A549 (cell line): Measurements from ENCODE around the gene TMEM238. TPM values are rescaled to one million over a fixed set of nuclear protein-coding genes. Genes with fewer than 3 reads are reported as not detected.

ENCODE experiments used
- ATAC-seq, 2 experiments: fragments of 200-7000 bp in 1 of 2; fragments of >200 bp in 1 of 2; cut with Nextera tagmentation in 1 of 2; cut with Tn5 transposase in 1 of 2; 3 replicates each; pipeline versions ENCODE4 v1.8.0 to v1.9.1; 2018 to 2020; ENCODE audit warnings: mild to moderate bottlenecking in 1 of 2, moderate library complexity in 1 of 2
- CTCF ChIA-PET: fragments of 300-600 bp; sonication (Branson Sonifier 250); formaldehyde crosslinking; extraction: SDS; loops from one replicate; lab custom pipeline; 2021; ENCODE audit warnings: antibody characterized with exemption, inconsistent platforms; lab: Yijun Ruan, JAX
- POLR2A ChIA-PET: fragments of 350-600 bp; formaldehyde crosslinking; extraction: SDS; loops from one replicate; lab custom pipeline; 2021; ENCODE audit warnings: antibody characterized with exemption, inconsistent platforms; lab: Yijun Ruan, JAX
- DNase-seq, 2 experiments: peaks; one replicate each; pipeline versions ENCODE4 v3.0.0 to v3.0.0-alpha.2; 2011 to 2016; ENCODE audit warnings: low read depth in 1 of 2, low spot score in 1 of 2
- FAIRE-seq: peaks from 2 replicates; lab custom pipeline; 2011; peaks lifted over from hg19 to GRCh38; lab: Jason Lieb, UNC
- H3K27ac ChIP-seq, 2 experiments: fragments of >200 bp; sonication (Bioruptor Twin); formaldehyde crosslinking; 3 replicates each; pipeline ENCODE4 v1.5.1; 2016 to 2017
- H3K4me1 ChIP-seq: fragments of >200 bp; sonication (Bioruptor Twin); formaldehyde crosslinking; 3 replicates; pipeline ENCODE4 v1.6.1; 2016
- H3K4me2 ChIP-seq: fragments of >200 bp; sonication (Bioruptor Twin); formaldehyde crosslinking; 3 replicates; pipeline ENCODE4 v1.6.1; 2016
- H3K4me3 ChIP-seq: fragments of >200 bp; sonication (Bioruptor Twin); formaldehyde crosslinking; 3 replicates; pipeline ENCODE4 v1.5.1; 2016
- H3K9me3 ChIP-seq: fragments of >200 bp; sonication (Bioruptor Twin); formaldehyde crosslinking; 3 replicates; pipeline ENCODE4 v1.6.1; 2016
- CHD2 ChIP-seq: fragments of 150-350 bp; IDR thresholded peaks from 2 replicates; pipeline ENCODE4 v1.6.1; 2014; ENCODE audit warnings: low read length; ENCODE audit not compliant: partially characterized antibody
- CHD4 ChIP-seq: fragments of 200-600 bp; sonication (generic); IDR thresholded peaks from 2 replicates; pipeline ENCODE4 v1.6.1; 2016; ENCODE audit warnings: antibody characterized with exemption, mild to moderate bottlenecking, borderline replicate concordance
- EP300 ChIP-seq, 2 experiments: fragments of >200 bp; sonication (Bioruptor Twin); formaldehyde crosslinking; IDR thresholded peaks; 2 replicates in 1 of 2; 3 replicates in 1 of 2; pipeline ENCODE4 v1.6.1; 2016 to 2017
- ESRRA ChIP-seq: fragments of 150-350 bp; IDR thresholded peaks from 2 replicates; pipeline ENCODE4 v1.6.1; 2014; ENCODE audit warnings: mild to moderate bottlenecking, low read length, borderline replicate concordance
- FOSL2 ChIP-seq, 2 experiments: fragments of 450-650 bp in 1 of 2; fragments of >200 bp in 1 of 2; sonication (Bioruptor Twin) in 1 of 2; formaldehyde crosslinking; IDR thresholded peaks; 2 replicates each; pipeline versions ENCODE4 v1.5.0 to v1.6.1; 2016 to 2020; ENCODE audit warnings: mild to moderate bottlenecking in 1 of 2, moderate library complexity in 1 of 2
- HDAC2 ChIP-seq: fragments of 200-600 bp; sonication (generic); IDR thresholded peaks from 2 replicates; pipeline ENCODE4 v1.6.1; 2016
- HEYL ChIP-seq: fragments of 250-450 bp; sonication (Bioruptor Pico); IDR thresholded peaks from 2 replicates; pipeline ENCODE4 v1.8.0; 2021; ENCODE audit warnings: mild to moderate bottlenecking, moderate library complexity
- JUN ChIP-seq, 2 experiments: fragments of >200 bp; sonication (Bioruptor Twin); formaldehyde crosslinking; IDR thresholded peaks; 2 replicates in 1 of 2; 3 replicates in 1 of 2; pipeline ENCODE4 v1.6.1; 2016 to 2017
- KDM1A ChIP-seq: fragments of 200-600 bp; sonication (generic); IDR thresholded peaks from 2 replicates; pipeline ENCODE4 v1.6.1; 2016; ENCODE audit warnings: low read depth, mild to moderate bottlenecking
- MAFK ChIP-seq: fragments of 450-650 bp; IDR thresholded peaks from 2 replicates; pipeline ENCODE4 v1.6.1; 2014; ENCODE audit not compliant: partially characterized antibody
- POLR2A ChIP-seq: IDR thresholded peaks from 2 replicates; pipeline ENCODE4 v1.6.1; 2012; ENCODE audit warnings: mild to moderate bottlenecking, low read length
- RNF2 ChIP-seq: fragments of 200-600 bp; sonication (generic); IDR thresholded peaks from 2 replicates; pipeline ENCODE4 v1.6.1; 2016; ENCODE audit warnings: low read depth, mild to moderate bottlenecking, antibody characterized with exemption, moderate library complexity, borderline replicate concordance
- SMC3 ChIP-seq: fragments of >200 bp; sonication (Bioruptor Twin); formaldehyde crosslinking; IDR thresholded peaks from 3 replicates; pipeline ENCODE4 v1.6.1; 2018; ENCODE audit warnings: inconsistent platforms
- SREBF2 ChIP-seq: fragments of 450-650 bp; IDR thresholded peaks from 2 replicates; pipeline ENCODE4 v1.6.1; 2014; ENCODE audit warnings: mild to moderate bottlenecking, moderate library complexity
- ZC3H11A ChIP-seq: fragments of 450-650 bp; IDR thresholded peaks from 2 replicates; pipeline ENCODE4 v1.6.1; 2014; ENCODE audit warnings: antibody characterized with exemption, mild to moderate bottlenecking
- WGBS: methylation state at CpG from one replicate; pipeline ENCODE4 v1.1.6; 2017; ENCODE audit errors: missing lambda C conversion rate; 5-methylcytosine and 5-hydroxymethylcytosine counted together
- polyA minus RNA-seq: library from RNA; depleted of rRNA, polyadenylated mRNA; stranded (reverse); fragments of >200 nt; gene quantifications from 2 replicates; pipeline ENCODE4 v1.2.3, GENCODE V29; 2011; rRNA and poly(A)+ RNA removed
- polyA plus RNA-seq, 4 experiments: library from polyadenylated mRNA; depleted of rRNA in 3 of 4; stranded (reverse); fragments of >200 nt; fragmentation: RNase III in 1 of 4; extraction: RNeasy Plus Mini Kit Qiagen cat#74134 plus additional on column Dnase treatment in 1 of 4; gene quantifications; 2 replicates in 3 of 4; 3 replicates in 1 of 4; pipeline ENCODE4 v1.2.3, GENCODE V29; 2011 to 2017
- TF ChIP-seq, protein P1 (sequence below): fragments of 450-650 bp; IDR thresholded peaks from 2 replicates; pipeline ENCODE4 v1.6.1; 2014; ENCODE audit warnings: antibody characterized with exemption
- TF ChIP-seq, protein P2 (sequence below): fragments of 150-350 bp; IDR thresholded peaks from 2 replicates; pipeline ENCODE4 v1.6.1; 2014; ENCODE audit warnings: low read depth, mild to moderate bottlenecking, low read length
- TF ChIP-seq, protein P3 (sequence below): fragments of >200 bp; sonication (Bioruptor Twin); formaldehyde crosslinking; IDR thresholded peaks from 3 replicates; pipeline ENCODE4 v1.5.1; 2016
- TF ChIP-seq, protein P4 (sequence below): fragments of >200 bp; sonication (Bioruptor Twin); formaldehyde crosslinking; IDR thresholded peaks from 3 replicates; pipeline ENCODE4 v1.6.1; 2016
- TF ChIP-seq, protein P5 (sequence below): fragments of >200 bp; sonication (Bioruptor Twin); formaldehyde crosslinking; IDR thresholded peaks from 2 replicates; pipeline ENCODE4 v1.6.1; 2016
- TF ChIP-seq, protein P6 (sequence below): fragments of 250-450 bp; sonication (Bioruptor Pico); IDR thresholded peaks from 2 replicates; pipeline ENCODE4 v1.5.0; 2021; ENCODE audit warnings: mild to moderate bottlenecking, moderate library complexity, borderline replicate concordance
- TF ChIP-seq, protein P7 (sequence below): IDR thresholded peaks from 2 replicates; pipeline ENCODE4 v1.6.1; 2012

TMEM238 gene, protein sequence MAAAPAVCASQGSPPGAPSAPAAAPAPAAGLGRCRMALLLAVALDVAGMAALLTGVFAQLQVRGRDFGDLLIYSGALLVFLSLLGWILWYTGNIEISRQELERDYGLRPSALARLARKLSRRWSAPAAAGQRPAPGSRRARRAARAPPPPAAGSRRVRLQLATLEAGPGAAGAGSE
- 0.37 and 0.70 TPM in 2 replicates for polyA plus RNA-seq (2011; rRNA removed)
- 2.0 and 2.9 TPM in 2 replicates for polyA plus RNA-seq (2012; cell fraction: cytosol; rRNA removed)
- polyA plus RNA-seq (2012; cell fraction: nucleus; rRNA removed) = 1.8 and 4.0 TPM in 2 replicates
- polyA plus RNA-seq (2017; fragmentation: RNase III; extraction: RNeasy Plus Mini Kit Qiagen cat#74134 plus additional on column Dnase treatment) = 2.5 to 3.6 TPM (median 2.7 TPM) in 3 replicates
- polyA minus RNA-seq = 0.37 and 0.44 TPM in 2 replicates

DNA sequence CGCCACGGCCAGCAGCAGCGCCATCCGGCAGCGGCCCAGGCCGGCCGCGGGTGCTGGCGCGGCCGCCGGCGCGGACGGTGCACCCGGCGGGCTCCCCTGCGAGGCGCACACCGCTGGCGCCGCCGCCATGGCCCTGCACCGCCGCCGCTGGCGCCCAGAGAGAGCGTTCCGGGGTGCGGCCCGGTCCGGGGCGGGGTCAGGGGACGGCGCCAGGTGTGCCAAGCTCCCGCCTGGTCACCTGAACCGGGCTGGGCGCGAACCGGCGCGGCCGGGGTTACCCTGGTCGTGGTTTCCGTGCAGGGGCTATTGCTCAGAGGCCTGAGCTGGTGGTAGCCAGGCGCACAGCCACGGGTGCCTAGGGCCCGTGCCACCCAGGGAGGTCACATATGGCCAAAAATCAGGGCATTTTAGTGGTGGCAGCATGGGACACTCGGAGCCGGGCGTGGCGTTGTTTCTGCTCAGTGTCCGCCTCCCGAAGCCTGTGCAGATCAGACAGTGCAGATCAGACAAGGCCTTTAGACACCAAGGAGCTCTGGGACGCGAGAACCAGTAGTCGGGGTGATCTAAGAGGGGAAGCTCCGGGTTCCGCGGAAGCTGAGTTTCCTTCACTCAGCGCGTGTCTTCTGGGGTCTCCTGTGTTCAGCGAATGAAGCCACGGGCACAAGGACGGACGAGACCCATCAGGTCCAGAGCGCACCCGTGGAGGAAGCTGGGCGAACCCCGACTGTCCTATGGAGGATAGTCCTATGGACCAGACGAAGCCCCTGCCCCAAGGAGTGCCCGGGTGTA is at the start of gene TMEM238:
Gene TMEM238 (minus strand): TSS at position 162 of the 789 bp plus-strand sequence. CDS start 33 bp downstream, at position 129.
- peak; percentile 1 to 32; a peak in 4 of 6 replicates for ATAC-seq
- no peak for FAIRE-seq
- DNase-seq = no peak
- Histone ChIP-seq H3K27ac (peak within 1 kb of the TSS; percentile 89 to 99), H3K4me2 (peak within 1 kb of the TSS; percentile 92), H3K4me3 (peak within 1 kb of the TSS; percentile 89), H3K9me3 (peaks cover 6% of the 10 kb centered on the region; the same call in 2 of the 3 replicates), H3K4me1 (peaks cover 40% of the 10 kb centered on the region)
- POLR2A ChIA-PET = interaction anchor here (0.8 to 4.5 kb wide), 19 partner anchors 9 to 243 kb away, joined by 3 to 47 read pairs (median 5); partner anchors contain the start of genes BRSK1, HSPBP1, IL11 and KMT5C
- TF ChIP-seq RNF2 (0 out of 2 replicates have a peak, but pooled peaks have one; percentile 18), ZC3H11A (no peak), JUN (IDR thresholded peaks at IDR 0.05) (peak; percentile 30 to 47; a peak in 3 of 5 replicates), POLR2A (peak; percentile 25)
- TF ChIP-seq, protein P1, sequence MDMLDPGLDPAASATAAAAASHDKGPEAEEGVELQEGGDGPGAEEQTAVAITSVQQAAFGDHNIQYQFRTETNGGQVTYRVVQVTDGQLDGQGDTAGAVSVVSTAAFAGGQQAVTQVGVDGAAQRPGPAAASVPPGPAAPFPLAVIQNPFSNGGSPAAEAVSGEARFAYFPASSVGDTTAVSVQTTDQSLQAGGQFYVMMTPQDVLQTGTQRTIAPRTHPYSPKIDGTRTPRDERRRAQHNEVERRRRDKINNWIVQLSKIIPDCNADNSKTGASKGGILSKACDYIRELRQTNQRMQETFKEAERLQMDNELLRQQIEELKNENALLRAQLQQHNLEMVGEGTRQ = no peak
- TF ChIP-seq, protein P2, sequence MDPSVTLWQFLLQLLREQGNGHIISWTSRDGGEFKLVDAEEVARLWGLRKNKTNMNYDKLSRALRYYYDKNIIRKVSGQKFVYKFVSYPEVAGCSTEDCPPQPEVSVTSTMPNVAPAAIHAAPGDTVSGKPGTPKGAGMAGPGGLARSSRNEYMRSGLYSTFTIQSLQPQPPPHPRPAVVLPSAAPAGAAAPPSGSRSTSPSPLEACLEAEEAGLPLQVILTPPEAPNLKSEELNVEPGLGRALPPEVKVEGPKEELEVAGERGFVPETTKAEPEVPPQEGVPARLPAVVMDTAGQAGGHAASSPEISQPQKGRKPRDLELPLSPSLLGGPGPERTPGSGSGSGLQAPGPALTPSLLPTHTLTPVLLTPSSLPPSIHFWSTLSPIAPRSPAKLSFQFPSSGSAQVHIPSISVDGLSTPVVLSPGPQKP = no peak
- TF ChIP-seq, protein P3, sequence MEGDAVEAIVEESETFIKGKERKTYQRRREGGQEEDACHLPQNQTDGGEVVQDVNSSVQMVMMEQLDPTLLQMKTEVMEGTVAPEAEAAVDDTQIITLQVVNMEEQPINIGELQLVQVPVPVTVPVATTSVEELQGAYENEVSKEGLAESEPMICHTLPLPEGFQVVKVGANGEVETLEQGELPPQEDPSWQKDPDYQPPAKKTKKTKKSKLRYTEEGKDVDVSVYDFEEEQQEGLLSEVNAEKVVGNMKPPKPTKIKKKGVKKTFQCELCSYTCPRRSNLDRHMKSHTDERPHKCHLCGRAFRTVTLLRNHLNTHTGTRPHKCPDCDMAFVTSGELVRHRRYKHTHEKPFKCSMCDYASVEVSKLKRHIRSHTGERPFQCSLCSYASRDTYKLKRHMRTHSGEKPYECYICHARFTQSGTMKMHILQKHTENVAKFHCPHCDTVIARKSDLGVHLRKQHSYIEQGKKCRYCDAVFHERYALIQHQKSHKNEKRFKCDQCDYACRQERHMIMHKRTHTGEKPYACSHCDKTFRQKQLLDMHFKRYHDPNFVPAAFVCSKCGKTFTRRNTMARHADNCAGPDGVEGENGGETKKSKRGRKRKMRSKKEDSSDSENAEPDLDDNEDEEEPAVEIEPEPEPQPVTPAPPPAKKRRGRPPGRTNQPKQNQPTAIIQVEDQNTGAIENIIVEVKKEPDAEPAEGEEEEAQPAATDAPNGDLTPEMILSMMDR = no peak; the same call in 2 of the 3 replicates
- TF ChIP-seq, protein P4, sequence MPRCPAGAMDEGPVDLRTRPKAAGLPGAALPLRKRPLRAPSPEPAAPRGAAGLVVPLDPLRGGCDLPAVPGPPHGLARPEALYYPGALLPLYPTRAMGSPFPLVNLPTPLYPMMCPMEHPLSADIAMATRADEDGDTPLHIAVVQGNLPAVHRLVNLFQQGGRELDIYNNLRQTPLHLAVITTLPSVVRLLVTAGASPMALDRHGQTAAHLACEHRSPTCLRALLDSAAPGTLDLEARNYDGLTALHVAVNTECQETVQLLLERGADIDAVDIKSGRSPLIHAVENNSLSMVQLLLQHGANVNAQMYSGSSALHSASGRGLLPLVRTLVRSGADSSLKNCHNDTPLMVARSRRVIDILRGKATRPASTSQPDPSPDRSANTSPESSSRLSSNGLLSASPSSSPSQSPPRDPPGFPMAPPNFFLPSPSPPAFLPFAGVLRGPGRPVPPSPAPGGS = 0 out of 3 replicates have a peak, but pooled peaks have one; percentile 65
- TF ChIP-seq, all 56 proteins: peak for 4
- CTCF ChIA-PET = interaction anchor here (0.6 to 3.2 kb wide), 50 partner anchors 9 to 248 kb away, joined by 3 to 62 read pairs (median 6); partner anchors contain the start of genes DNAAF3, GARIN5B, HSPBP1 and IL11
- WGBS = 43% methylated on average over 38 of the region's 72 CpGs

DNA sequence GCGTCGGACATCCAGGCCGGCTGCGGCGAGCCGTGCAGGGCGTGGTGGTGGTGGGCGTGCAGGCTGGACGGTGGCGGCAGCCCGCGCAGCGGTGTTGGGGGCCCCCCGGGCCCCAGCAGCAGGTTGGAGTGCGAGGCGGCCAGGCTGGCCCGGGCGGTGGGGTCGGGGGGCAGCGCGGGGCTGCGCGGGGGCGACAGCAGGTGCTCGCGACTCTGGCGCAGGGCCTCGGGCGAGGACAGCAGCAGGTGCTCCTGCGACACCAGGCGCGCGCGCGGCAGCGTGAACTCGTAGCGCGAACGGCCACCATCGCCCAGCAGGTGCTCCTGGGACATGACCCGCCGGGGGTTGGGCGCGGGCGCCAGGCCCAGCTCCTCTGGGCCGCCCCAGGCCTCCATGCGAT is 49.2 kb upstream of the TMEM238 start:
- no peak for ATAC-seq
- H3K9me3 ChIP-seq = peaks cover 3% of the 10 kb centered on the region; the same call in 1 of the 3 replicates
- no peak for FAIRE-seq
- 0 out of 3 replicates have a peak, but pooled peaks cover 3% of the 10 kb centered on the region for H3K4me1 ChIP-seq
- ChIA-PET POLR2A (no interaction called here), CTCF (interaction anchor here (0.6 to 1.5 kb wide), 2 partner anchors 15 to 1488 kb away, joined by 3 to 5 read pairs; no protein-coding TSS in a partner anchor)
- WGBS = 71% methylated on average over 29 of the region's 48 CpGs
- H3K27ac ChIP-seq = no peak overlapping the region
- H3K4me2 ChIP-seq = no peak overlapping the region
- H3K4me3 ChIP-seq = no peak overlapping the region
- DNase-seq = no peak
- TF ChIP-seq CHD2 (no peak), KDM1A (no peak), ZC3H11A (no peak), HDAC2 (no peak), CHD4 (no peak), FOSL2 (IDR thresholded peaks at IDR 0.05) (no peak), FOSL2 (CRISPR knock-in tag; IDR thresholded peaks at IDR 0.05) (no peak), SMC3 (no peak), EP300 (IDR thresholded peaks at IDR 0.05) (no peak), HEYL (CRISPR knock-in tag) (no peak), MAFK (no peak), SREBF2 (no peak), ESRRA (no peak)
- TF ChIP-seq, protein P4 = no peak
- TF ChIP-seq, protein P5, sequence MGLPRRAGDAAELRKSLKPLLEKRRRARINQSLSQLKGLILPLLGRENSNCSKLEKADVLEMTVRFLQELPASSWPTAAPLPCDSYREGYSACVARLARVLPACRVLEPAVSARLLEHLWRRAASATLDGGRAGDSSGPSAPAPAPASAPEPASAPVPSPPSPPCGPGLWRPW = no peak
- TF ChIP-seq, protein P6, sequence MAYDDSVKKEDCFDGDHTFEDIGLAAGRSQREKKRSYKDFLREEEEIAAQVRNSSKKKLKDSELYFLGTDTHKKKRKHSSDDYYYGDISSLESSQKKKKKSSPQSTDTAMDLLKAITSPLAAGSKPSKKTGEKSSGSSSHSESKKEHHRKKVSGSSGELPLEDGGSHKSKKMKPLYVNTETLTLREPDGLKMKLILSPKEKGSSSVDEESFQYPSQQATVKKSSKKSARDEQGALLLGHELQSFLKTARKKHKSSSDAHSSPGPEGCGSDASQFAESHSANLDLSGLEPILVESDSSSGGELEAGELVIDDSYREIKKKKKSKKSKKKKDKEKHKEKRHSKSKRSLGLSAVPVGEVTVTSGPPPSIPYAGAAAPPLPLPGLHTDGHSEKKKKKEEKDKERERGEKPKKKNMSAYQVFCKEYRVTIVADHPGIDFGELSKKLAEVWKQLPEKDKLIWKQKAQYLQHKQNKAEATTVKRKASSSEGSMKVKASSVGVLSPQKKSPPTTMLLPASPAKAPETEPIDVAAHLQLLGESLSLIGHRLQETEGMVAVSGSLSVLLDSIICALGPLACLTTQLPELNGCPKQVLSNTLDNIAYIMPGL (CRISPR knock-in tag) = no peak
- TF ChIP-seq, protein P7, sequence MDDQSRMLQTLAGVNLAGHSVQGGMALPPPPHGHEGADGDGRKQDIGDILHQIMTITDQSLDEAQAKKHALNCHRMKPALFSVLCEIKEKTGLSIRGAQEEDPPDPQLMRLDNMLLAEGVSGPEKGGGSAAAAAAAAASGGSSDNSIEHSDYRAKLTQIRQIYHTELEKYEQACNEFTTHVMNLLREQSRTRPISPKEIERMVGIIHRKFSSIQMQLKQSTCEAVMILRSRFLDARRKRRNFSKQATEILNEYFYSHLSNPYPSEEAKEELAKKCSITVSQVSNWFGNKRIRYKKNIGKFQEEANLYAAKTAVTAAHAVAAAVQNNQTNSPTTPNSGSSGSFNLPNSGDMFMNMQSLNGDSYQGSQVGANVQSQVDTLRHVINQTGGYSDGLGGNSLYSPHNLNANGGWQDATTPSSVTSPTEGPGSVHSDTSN = no peak
